Measurements from ENCODE around the gene CEP120. TPM values are rescaled to one million over a fixed set of nuclear protein-coding genes. Genes with fewer than 3 reads are reported as not detected.

The CEP120 gene
- polyA plus RNA-seq, 2 of the 4 experiments (the other 2 are of a cell fraction) = 10.1 to 40.8 TPM

DNA sequence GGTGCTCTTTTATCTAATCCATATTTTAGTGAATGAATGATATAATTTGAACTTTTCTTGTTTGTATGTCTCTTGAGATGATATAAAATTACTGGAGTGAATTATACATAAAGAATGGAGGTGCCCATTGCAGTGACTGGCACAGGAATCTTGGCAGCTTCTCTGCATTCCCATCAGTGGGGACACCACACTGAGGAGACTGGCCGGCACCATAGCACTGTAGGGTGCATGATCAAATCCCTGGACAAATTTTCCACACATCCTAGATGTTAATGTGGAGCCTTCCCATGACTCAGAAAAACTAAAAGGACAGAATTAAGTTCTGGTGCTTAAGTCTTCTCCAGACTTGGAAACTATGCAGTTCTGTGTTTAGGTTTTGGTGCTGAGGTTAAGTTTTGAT, 124.1 kb downstream of the CEP120 start:
- peaks cover 5% of the 10 kb centered on the region; the same call in 1 of the 3 replicates for H3K9me3 ChIP-seq
- DNase-seq (ENCODE audit: low read depth in 1 of 2, low spot score in 1 of 2) (no peak), ATAC-seq (no peak), FAIRE-seq (no peak)
- H3K4me2 ChIP-seq = no peak overlapping the region
- H3K4me3 ChIP-seq = no peak overlapping the region
- WGBS (ENCODE audit: missing lambda C conversion rate) = 33% methylated on average over 1 of the region's 1 CpG
- no peak for TF ChIP-seq PBX3 (IDR thresholded peaks at IDR 0.05)
- no peak for TF ChIP-seq EHMT2 (IDR thresholded peaks at IDR 0.05; ENCODE audit: low read depth)
- no peak for TF ChIP-seq CHD2 (IDR thresholded peaks at IDR 0.05; ENCODE audit: low read length, partially characterized antibody)
- no peak for TF ChIP-seq KDM5A (IDR thresholded peaks at IDR 0.05)
- TF ChIP-seq CTCF (IDR thresholded peaks at IDR 0.05) = no peak
- TF ChIP-seq RFX5 (IDR thresholded peaks at IDR 0.05) = no peak
- no peak for TF ChIP-seq BHLHE40 (IDR thresholded peaks at IDR 0.05; ENCODE audit: low read depth, low read length)
- TF ChIP-seq, protein P1, sequence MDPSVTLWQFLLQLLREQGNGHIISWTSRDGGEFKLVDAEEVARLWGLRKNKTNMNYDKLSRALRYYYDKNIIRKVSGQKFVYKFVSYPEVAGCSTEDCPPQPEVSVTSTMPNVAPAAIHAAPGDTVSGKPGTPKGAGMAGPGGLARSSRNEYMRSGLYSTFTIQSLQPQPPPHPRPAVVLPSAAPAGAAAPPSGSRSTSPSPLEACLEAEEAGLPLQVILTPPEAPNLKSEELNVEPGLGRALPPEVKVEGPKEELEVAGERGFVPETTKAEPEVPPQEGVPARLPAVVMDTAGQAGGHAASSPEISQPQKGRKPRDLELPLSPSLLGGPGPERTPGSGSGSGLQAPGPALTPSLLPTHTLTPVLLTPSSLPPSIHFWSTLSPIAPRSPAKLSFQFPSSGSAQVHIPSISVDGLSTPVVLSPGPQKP (IDR thresholded peaks at IDR 0.05; ENCODE audit: low read depth, low read length) = no peak
- ChIA-PET CTCF (no interaction called here), POLR2A (no interaction called here)
- H3K27ac ChIP-seq = no peak overlapping the region
- H3K4me1 ChIP-seq = no peaks in the 10 kb centered on the region

- Histone ChIP-seq H3K27ac (no peak overlapping the region), H3K9me3 (peaks cover 5% of the 10 kb centered on the region; the same call in 1 of the 3 replicates), H3K4me3 (no peak overlapping the region), H3K4me1 (no peaks in the 10 kb centered on the region), H3K4me2 (no peak overlapping the region)
- ChIA-PET CTCF (interaction anchor here (1.6 kb wide), 1 partner anchor 13 kb away, joined by 4 read pairs; no protein-coding TSS in a partner anchor), POLR2A (no interaction called here)
- no peak for ATAC-seq
- DNase-seq (ENCODE audit: low read depth in 1 of 2, low spot score in 1 of 2) = no peak
- 3% methylated on average over 2 of the region's 2 CpGs for WGBS (ENCODE audit: missing lambda C conversion rate)
- FAIRE-seq = no peak
- TF ChIP-seq CBX2 (IDR thresholded peaks at IDR 0.05; ENCODE audit: borderline replicate concordance, low read depth) (no peak), CBX8 (IDR thresholded peaks at IDR 0.05) (no peak)
Observed at GRCh38 chr5:123298335-123299030, 124.7 kb downstream of the CEP120 start.

GRCh38 chr5:123297866-123298265, 125.3 kb downstream of the CEP120 start:
- Histone ChIP-seq H3K4me1 (no peaks in the 10 kb centered on the region), H3K27ac (no peak overlapping the region), H3K4me2 (no peak overlapping the region), H3K4me3 (no peak overlapping the region), H3K9me3 (peaks cover 5% of the 10 kb centered on the region; the same call in 1 of the 3 replicates)
- FAIRE-seq (no peak), ATAC-seq (no peak), DNase-seq (ENCODE audit: low read depth in 1 of 2, low spot score in 1 of 2) (no peak)
- 16% methylated on average over 1 of the region's 1 CpG for WGBS (ENCODE audit: missing lambda C conversion rate)
- TF ChIP-seq ESRRA (IDR thresholded peaks at IDR 0.05; ENCODE audit: borderline replicate concordance, low read length) (no peak), MAFK (IDR thresholded peaks at IDR 0.05; ENCODE audit: partially characterized antibody) (no peak), NPAS2 (CRISPR knock-in tag; IDR thresholded peaks at IDR 0.05; ENCODE audit: borderline replicate concordance) (no peak), HEYL (CRISPR knock-in tag; IDR thresholded peaks at IDR 0.05) (no peak), POLR2A (IDR thresholded peaks at IDR 0.05; ENCODE audit: low read length) (no peak), POLR2AphosphoS2 (conservative IDR thresholded peaks at IDR 0.05; ENCODE audit: low read length) (no peak), HDAC2 (IDR thresholded peaks at IDR 0.05) (no peak), BHLHE40 (IDR thresholded peaks at IDR 0.05; ENCODE audit: low read depth, low read length) (no peak)
- TF ChIP-seq, protein P2, sequence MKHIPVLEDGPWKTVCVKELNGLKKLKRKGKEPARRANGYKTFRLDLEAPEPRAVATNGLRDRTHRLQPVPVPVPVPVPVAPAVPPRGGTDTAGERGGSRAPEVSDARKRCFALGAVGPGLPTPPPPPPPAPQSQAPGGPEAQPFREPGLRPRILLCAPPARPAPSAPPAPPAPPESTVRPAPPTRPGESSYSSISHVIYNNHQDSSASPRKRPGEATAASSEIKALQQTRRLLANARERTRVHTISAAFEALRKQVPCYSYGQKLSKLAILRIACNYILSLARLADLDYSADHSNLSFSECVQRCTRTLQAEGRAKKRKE (CRISPR knock-in tag; IDR thresholded peaks at IDR 0.05; ENCODE audit: low read depth) = no peak
- TF ChIP-seq, protein P3, sequence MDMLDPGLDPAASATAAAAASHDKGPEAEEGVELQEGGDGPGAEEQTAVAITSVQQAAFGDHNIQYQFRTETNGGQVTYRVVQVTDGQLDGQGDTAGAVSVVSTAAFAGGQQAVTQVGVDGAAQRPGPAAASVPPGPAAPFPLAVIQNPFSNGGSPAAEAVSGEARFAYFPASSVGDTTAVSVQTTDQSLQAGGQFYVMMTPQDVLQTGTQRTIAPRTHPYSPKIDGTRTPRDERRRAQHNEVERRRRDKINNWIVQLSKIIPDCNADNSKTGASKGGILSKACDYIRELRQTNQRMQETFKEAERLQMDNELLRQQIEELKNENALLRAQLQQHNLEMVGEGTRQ (IDR thresholded peaks at IDR 0.05) = no peak
- CTCF ChIA-PET = interaction anchor here (1.6 kb wide), 1 partner anchor 14 kb away, joined by 4 read pairs; no protein-coding TSS in a partner anchor
- POLR2A ChIA-PET = no interaction called here
